Stimulated activated CD8-positive, alpha-beta memory T cell treated with anti-CD3 and anti-CD28 coated beads, Interleukin-4, amount 100 ng/mL, for 24 hours (primary cell): ENCODE results near the gene BORCS8.
A peak's percentile ranks its signal among the peaks of the same experiment; 100 is the strongest.

ENCODE experiments used
- DNase-seq: peaks from one replicate; pipeline ENCODE4 v3.0.0-alpha.2; 2020; ENCODE audit warnings: low read depth

BORCS8 gene

DNA sequence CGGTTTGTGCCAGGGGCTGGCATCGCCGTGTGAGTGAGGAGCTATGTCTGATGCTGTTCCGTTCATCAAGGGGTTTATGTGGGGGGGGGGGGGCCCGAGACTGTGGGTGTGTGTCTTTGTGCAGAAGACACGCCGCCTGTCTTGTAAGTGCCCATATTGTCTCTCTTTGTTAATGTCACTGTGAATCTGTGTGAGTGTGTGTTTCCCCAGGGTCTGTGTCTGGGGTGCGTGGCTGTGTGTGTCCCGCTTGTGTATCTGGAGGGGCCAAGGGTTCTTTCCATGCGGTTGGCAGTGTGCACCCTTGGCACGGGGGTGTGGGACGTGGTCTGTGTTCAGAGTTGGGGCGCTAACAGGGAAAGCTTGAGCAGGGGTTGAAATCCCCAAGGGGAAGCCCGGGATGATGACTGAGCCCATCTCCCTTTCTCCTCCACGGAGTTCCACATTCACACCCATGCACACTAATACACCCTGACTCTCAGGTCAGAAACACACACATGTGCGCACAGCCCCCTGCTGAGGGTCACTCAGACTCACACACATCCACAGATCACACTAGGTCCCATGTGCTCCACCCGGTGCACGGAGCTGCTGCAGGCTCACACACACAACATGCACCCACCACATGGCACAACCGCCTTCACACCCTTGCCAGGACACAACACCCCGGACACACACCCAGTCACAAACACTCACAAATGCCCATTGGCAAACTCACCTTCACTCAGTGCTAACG is 21.6 kb upstream of the BORCS8 start:
- DNase-seq = no peak

DNA sequence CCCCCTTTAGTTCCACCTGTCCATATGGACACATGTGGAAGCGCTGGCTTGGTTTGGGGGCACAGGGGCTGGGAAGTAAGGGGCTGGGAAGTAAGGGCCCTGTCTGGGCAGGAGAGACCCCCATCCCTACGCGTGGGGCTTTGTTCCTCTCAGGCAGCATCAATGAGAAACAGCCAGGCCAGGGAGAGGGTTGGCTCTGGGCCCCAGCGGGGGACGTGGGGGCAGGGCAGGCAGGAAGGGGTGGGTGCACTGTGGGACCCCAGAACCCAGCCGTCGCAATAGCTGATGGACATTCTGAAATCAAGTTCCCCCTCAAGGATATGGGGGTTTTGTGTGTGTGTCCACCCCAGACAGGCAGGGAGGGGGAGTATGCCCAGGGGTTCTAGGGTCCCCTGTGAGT is 21.0 kb upstream of the BORCS8 start:
- DNase-seq = no peak

DNA sequence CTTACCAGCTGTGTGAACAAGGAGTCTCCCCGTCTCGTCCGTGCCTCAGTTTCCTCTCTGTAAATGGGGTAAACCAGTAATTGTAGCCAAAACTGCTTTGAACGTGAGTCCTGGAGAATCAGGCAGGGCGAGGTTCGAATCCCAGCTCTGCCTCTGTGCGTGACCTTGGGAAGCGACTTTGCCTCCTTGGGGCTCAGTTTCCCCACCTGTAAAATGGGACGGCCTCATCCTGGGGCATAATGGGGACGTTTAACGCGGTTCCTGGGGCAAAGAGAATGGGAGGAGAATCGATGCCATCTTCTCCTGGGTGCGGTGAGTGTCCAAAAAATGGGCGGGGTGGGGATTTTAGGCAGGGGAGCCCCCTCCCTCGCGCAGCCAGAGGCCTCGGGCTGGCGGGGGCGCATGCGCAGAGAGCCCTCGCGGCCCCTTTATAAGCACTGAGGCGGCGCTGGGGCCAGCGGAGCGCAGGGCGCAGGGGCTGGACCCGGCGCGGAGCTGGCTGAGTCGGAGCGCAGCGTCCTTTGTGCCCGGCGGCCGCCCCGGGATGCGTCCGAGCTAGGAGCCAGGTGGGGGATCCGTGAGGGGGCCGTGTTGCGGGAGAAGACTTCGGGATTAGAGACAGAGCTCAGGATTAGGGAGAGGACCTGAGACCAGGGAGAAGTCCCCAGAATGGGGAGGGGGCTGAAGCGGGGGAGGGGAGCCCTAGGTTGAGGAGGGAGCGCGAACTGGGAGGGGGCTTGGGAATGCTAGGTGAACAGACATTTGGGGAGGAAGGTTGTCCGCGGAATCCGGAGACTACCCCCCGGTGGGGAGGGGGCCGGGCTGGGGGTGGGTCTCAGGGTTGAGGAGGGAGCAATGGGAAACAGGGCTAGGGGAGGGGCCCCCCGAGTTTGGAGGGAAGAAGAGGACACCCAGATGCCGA is 19.8 kb upstream of the BORCS8 start, which contains the start of gene NCAN:
Gene NCAN (plus strand): TSS at position 460 of the 922 bp plus-strand sequence. CDS start 4,996 bp downstream, outside the sequence.
- DNase-seq = no peak

DNA sequence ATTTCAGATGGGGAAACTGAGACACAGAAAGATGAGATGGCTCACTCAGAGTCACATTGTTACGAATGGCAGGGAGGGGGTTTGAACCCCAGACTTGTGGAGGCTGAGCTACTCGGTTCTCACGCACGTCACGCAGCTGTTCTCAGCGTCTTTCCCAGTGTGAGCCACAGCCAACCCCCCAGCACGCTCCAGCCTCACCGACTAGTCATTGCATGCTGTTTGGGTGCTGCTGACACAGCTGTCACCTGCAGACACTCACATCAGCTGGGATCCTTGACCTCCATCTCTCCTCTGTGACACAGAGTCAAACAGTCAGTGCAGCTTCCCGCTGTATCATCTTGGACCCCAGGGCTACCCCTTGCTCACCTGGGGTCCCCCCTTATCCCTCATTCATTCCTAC is 17.4 kb upstream of the BORCS8 start:
- no peak for DNase-seq

DNA sequence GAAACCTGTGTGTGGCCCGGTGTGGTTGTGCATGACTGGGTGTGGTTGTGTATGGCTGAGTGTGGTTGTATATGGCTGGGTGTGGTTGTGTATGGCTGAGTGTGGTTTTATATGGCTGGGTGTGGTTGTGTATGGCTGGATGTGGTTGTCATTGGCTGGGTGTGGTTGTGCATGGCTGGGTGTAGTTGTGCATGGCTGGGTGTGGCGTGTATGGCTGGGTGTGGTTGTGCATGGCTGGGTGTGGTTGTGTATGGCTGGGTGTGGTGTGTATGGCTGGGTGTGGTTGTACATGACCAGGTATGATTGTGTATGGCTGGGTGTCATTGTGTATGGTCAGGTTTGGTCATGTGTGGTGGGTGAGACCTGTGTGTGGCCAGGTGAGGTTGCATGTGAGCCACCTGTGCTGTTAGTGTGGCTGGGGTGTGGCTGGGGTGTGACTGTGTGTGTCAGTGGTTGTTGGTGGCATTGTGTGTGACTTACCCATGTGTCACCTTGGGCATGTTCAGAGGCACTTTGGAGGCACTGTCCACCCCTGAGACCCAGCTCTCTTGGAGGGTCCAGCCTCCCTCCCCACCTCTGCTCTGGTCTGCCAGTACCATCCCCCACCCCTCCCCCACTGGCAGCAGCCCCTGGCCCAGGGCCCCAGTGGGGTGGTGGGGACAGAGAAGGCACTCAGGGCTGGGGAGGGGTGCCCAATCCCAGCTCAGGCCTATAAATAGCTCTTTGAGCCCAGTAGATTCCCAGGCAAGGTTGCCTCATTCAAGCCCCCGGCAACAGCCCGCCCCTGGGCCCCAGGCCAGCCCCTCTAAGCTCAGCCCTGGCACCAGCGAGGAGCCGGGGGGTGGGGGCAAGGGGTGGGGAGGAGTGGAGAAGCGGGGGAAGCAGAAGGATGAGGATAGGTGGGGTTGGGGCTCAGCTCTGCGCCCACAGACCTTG is 16.0 kb upstream of the BORCS8 start:
- DNase-seq = no peak

DNA sequence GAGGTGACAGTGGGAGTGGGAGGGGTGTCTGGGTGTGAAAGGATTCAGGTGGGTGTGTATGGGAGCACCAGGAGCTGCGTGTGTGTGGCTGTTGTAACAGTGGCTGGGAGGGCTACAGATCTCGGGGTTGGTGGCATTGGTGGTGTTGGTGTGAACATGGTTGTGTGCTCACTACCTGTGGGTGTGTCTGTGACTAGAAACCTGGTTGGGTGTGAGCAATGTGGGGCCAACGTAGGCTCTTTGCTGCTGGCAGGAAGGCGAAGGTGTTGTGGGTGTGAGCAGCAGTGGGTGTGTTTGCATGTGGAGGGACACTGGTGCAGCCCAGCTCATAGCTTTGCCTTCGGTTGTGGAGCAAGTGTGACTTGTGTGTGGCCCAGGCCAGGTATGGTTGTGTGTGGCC is 15.0 kb upstream of the BORCS8 start:
- DNase-seq = no peak

DNA sequence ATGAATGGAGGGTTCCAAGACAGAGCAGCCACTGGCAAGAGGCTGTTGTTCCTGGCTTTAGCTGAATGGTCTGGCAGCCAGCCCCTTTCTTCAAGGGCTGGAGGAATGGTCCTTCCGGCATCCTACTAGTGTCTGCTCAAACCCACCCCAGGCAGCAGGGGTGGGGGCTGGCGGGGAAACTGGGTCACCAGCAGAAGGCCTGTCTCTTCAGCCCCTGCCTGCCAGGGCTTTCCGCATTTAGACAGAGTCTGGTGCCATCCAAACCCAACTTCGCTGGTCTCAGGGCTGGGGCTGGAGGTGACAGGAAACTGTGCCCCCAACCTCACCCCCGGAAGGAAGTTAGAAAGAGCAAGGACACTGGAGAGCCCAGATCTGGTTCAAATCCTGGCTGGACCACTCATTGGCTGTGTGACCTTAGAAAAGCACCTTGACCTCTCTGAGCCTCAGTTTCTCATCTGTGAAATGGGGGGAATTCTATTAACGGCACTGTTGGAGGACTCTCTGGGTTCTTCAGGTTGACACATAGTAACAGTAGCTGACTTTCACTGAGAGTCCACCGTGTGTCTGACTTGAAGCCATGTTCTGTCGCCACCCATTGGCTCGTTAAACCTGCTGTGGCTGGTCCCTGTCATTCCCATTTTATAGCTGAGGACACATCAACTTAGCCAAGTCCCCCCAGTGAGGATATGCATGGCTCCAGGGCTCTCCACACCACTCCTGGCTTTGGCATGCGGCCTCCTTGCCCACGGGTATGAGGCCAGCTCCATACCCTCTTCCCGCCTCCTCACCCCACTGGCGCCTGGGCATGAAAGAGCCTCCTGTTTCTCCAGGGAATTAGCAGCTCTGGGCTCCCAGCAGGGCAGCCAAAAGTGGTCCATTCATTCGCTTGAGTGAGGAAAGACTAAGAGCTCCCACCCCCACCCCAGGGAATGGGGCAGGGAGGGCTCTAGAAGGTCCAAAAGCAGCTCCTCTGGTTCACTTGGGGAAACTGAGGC is 13.8 kb upstream of the BORCS8 start:
- DNase-seq = no peak

DNA sequence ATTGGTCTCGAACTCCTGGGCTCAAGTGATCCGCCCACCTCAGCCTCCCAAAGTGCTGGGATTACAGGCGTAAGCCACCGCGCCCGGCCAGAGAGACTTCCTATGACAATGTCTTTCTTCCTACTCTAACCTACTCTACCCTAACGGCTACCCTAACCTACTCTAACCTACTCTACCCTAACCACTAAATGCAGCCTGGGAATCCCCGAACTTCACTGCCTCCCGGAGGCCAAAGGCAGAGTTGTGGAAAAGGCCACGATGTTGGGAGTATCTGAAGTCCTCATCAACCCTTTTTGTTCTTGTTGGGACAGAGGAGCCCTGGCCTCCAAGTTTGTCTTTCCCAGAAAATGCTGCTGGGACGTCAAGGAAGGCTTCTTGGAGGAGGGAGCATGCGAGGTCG is 12.2 kb upstream of the BORCS8 start:
- DNase-seq = no peak

DNA sequence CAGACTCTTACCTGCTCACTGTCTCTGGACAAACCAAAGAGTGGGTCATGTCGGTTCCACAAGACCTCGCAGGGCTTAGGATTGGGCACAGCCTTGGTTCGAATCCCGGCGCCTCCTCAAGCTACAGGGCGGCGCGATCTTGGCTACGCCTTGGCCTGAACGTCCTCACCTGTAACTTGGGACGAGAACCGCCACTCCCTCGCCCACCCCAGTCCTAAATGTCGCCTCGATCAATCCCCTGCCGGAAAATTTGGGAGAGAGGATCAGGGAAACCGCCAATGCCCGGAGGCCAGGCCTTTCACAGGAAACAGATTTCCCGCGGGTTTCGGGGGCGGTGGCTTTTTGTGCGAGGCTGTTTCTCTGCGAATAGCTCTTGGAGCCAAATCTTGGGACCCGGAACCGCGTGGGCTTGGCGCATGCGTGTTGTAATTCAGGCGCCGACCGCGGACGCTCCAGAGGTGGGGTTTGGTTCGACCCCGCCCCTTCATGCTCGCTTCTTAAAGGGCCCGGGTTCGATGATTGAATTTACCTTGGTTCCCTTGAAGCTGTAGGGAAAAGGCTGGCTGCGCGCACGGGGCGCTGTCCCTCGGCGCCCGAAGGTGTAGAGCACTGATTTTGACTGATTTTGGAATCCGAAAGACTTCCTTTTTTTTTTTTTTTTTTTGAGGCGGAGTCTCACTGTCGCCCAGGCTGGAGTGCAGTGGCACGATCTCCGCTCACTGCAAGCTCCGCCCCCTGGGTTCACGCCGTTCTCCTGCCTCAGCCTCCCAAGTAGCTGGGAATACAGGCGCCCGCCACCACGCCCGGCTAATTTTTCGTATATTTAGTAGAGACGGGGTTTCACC is 11.3 kb upstream of the BORCS8 start, which contains the start of gene NR2C2AP:
Gene NR2C2AP (minus strand): TSS at position 403 of the 845 bp plus-strand sequence. CDS start 354 bp downstream, at position 49.
- peak; percentile 94 for DNase-seq

DNA sequence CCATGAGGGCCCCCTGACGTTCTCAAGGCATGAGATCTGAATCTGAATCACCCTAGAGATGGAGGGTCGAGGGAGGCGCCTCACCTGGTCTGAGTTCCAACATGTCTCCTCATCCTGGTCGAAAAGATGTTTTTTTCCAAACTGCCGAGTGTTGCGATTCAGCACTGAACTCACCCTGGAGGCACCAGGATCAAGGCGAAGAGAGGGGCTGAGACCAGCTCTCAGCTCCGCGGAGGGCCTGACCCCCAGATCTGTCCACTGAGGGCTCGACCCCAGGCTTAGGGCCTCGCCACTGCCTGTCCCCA is 10.7 kb upstream of the BORCS8 start:
- no peak for DNase-seq

DNA sequence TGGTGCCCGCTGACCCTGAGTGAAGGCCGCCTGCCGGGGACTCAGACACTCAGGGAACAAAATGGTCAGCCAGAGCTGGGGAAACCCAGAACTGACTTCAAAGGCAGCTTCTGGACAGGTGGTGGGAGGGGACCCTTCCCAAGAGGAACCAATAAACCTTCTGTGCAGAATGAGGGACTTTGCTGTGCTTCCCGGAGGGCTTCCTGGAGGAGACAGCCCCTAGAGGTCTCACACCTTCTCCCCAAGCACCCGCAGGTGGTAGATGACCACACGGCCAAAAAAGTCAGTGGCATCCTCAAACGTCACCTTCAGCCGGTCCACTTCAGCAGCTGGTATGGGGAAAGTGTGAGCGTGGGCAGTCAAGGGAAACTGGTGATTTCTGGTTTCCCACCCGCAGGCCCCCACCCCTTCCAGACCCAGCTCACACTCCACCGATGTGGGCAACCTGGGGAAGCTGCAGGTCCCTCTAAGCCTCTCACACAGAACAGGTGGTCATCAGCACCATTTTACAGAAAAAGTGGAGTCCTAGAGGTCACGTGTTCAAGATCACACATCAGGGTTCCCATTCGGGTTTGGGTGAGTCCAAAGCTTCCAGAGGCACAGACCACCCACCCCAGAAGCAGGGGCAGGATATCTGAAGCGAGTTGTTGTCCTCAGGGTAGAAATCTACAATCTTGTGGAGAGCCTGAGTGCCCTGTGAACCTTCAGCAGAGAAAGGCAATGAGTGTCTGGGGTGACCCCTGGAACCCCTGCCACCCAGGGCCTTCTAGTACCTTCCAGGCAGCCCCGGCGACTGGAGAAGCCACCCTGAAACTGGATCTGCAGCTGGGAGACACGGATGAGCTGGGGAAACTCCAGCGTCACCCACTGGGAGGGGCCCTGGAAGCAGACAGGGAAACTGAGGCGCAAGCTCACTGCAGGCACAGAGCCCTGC is 10.0 kb upstream of the BORCS8 start:
- no peak for DNase-seq

DNA sequence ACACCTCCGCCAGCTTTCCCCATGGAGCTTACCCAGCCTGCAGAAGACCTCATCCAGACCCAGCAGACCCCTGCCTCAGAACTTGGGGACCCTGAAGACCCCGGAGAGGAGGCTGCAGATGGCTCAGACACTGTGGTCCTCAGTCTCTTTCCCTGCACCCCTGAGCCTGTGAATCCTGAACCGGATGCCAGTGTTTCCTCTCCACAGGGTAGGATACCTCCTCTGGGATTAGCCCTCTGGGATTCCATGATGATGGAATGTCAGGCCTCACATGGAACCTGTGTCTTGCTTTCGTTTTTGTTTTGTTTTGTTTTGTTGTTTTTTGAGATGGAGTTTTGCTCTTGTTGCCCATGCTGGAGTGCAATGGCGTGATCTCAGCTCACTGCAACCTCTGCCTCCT is 2.0 kb upstream of the BORCS8 start:
- DNase-seq = no peak

DNA sequence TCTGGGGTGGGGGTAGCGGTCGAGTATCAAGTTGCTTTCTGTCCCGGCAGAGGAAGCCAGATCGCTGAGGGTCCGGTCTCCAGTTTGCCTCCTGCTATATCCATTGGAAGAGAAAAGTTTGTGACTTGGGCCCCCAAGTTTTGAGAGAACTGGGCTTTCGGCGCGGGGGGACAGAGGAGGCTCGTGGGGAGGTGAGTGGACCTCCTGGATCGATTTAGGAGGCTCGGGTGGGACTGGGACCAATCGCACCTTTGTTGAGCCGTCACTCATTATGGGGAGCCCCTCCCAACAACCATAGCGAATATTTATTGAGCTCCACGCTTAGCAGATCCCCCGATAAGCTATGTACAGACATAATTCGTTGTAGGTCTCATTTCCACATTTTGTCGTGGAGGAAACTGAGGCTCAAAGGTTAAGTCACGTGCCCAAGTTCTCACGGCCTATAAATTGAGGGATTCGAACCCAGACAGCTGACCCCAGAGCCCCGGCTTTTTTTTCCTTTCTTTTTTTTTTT is 1.0 kb upstream of the BORCS8 start:
- DNase-seq = no peak

DNA sequence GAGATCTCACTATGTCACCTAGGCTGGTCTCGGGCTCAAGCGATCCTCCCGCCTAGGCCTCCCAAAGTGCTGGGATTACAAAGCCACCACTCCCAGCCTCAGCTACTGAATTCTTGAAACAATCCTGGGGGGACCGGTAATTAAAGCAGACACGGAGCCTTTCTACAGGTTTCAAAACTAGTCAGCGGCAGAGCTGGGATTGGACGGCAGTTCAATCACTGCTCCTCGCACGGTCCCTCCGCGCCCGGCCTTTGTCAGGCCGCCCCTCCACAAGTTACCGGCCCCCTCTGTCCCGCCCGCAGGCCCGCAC is 229 bp downstream of the BORCS8 start:
- DNase-seq = no peak

DNA sequence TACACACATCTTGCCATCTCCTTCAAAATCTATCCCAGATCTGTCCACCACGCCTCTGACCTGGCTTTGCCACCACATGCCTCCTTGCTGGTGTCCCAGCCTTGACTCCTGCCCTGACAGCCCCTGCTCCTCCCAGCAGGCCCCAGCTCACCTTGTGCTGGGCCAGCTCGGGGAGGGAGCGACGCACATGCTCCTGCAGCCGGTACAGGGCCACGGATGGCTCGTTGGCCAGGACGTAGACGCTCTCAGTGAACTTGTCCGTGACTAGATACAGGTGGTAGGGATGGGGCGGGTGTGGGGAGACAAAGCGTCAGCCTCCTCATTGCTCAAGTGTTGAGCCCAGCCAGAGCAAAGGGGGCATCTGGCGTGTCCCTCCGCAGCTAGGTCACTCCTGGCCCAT is 5.2 kb downstream of the BORCS8 start:
- no peak for DNase-seq

DNA sequence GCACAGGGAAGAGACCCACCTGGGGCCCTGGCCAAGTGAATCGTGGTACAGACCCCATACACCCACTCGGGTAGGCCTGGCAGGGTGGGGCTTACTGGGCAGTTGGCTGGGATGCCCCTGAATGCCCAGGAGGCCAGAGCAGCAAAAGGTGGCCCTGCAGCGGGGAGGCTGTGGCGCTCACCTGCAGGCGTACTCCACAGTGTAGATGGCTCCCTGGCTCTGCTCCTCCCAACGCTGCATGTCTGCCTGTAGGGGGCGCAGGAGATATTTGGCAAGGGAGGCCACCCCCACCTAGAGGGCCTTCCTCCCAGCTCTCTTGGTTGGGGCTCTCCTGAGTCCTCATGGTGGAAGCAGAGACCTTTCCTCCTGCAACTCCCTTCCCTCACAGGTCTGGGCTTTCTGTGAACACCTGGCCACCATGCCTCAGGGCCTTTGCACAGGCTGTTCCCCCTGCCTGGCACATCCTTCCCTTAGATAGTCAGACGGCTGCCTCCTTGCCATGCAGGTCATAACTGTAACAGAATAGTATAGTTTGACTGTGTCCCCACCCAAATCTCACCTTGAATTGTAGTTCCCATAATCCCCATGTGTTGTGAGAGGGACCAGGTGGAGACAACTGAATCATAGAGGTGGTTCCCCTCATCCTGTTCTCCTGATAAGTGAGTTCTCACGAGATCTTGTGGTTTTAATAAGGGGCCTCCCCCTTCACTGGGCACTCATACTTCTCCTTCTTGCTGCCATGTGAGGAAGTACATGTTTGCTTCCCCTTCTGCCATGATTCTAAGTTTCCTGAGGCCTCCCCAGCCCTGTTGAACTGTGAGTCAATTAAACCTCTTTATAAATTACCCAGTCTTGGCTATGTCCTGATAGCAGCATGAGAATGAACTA is 5.9 kb downstream of the BORCS8 start:
- DNase-seq = peak; percentile 49

DNA sequence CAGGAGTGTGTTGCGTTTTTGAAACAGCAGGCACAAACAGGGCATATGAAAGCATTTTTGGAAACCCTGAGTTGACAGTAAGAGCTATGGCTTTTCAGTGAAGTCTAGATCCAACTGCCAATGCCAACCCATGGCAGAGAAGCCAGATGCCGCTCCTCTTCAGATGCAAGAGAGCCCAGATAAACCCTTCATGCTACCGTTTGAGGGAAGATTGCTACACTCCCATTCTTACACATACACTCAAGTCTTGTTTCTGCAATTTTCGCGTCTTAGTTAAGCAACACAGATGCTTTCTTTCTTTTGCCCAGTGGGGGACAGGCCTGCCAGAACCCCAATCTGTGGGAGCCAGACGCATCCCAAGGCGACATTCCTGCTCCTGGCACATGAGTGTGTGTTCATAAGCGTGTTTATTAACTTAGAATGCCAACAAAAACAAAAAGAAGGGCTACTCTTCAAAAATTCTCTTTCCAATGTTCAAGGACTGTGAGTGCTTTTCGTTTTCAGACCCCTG is 10.4 kb downstream of the BORCS8 start:
- no peak for DNase-seq
